ENCODE data around the gene KIRREL1. TPM values are rescaled to one million over a fixed set of nuclear protein-coding genes. Genes with fewer than 3 reads are reported as not detected.
A peak's percentile ranks its signal among the peaks of the same experiment; 100 is the strongest.

KIRREL1 gene
- total RNA-seq, 4 donors from 2014 or later = 8.8 to 19.6 (median 14.5) TPM

DNA sequence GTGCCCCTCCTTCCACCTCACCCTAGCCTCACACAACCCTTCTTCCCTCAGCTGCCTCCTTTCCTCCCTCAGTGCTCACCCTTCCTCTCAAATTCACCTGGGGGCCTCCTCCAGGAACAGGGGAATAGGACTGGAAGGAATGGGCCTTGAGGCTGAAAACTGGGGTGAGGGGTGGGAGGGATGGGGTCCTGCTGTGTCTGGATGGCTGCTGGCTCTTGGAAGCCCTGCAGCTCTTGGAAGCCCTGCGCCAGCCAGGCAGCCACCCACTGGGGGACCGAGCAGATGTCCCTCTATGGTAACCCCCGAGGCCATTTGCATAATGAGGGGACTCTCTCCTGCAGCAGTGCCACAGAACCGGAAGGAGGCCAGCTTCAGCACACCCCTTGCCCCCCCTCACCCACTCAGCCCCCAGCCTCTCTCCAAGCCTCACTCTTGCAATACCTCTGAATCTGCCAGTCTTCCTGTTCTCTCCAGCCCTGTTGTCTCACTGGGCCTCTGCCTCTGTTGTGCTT, 85.2 kb downstream of the KIRREL1 start:
- intact Hi-C loops (cut with DNase I; ENCODE audit: low total_unique reads) = no loop called here
- no peak for DNase-seq (ENCODE audit: low spot score in 2 of 2)
- TF ChIP-seq, protein P1, sequence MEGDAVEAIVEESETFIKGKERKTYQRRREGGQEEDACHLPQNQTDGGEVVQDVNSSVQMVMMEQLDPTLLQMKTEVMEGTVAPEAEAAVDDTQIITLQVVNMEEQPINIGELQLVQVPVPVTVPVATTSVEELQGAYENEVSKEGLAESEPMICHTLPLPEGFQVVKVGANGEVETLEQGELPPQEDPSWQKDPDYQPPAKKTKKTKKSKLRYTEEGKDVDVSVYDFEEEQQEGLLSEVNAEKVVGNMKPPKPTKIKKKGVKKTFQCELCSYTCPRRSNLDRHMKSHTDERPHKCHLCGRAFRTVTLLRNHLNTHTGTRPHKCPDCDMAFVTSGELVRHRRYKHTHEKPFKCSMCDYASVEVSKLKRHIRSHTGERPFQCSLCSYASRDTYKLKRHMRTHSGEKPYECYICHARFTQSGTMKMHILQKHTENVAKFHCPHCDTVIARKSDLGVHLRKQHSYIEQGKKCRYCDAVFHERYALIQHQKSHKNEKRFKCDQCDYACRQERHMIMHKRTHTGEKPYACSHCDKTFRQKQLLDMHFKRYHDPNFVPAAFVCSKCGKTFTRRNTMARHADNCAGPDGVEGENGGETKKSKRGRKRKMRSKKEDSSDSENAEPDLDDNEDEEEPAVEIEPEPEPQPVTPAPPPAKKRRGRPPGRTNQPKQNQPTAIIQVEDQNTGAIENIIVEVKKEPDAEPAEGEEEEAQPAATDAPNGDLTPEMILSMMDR (IDR thresholded peaks at IDR 0.05) = no peak
- TF ChIP-seq POLR2A (IDR thresholded peaks at IDR 0.05) = no peak
- no peak overlapping the region for H3K4me3 ChIP-seq (ENCODE audit: low read depth, poor library complexity, severe bottlenecking)
- WGBS, 2 donors = 47 to 62% methylated on average over 4 of the region's 4 CpGs

DNA sequence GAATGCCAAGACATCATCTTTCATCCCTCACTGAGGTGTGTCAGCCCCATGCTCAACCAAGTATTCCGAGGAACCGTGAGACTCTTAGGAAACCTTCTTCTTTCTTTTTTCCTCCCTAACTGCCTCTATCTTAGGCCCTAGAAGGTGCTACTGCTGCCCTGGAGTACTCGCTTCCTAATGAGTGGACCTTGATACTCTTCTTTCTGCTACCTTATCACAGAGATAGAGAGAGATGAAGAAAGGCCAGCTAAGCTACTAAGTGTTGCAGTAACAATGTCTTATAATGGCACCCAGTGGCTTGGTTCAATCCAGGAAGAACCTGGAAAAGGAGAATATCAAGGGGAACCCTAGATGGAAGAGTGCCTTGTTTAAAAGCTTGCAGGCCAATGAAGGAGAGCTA, 86.6 kb downstream of the KIRREL1 start:
- intact Hi-C loops (cut with DNase I; ENCODE audit: low total_unique reads) = no loop called here
- 95 to 97% methylated on average over 3 of the region's 3 CpGs for WGBS, 2 donors

DNA sequence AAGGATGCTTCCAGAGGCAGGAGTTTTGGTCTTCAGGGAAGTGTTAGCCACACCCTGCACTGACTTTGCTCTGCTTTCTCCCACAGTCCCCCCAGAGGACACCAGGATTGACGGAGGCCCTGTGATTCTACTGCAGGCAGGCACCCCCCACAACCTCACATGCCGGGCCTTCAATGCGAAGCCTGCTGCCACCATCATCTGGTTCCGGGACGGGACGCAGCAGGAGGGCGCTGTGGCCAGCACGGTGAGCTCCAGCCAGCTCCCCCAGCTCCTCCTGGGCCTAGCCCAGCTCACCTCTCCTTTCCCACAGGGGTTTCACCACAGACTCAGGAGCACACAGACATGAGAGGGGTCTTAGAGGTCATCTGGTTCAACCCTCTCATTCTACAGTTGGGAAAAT, 90.9 kb downstream of the KIRREL1 start:
- no peak for DNase-seq (ENCODE audit: low spot score in 2 of 2)
- WGBS, 2 donors = 80 to 93% methylated on average over 8 of the region's 8 CpGs

More for the DNA sequence above, 86.6 kb downstream of the KIRREL1 start:
- no peak overlapping the region for H3K4me3 ChIP-seq (ENCODE audit: low read depth, poor library complexity, severe bottlenecking)
- no peak for DNase-seq (ENCODE audit: low spot score in 2 of 2)
- TF ChIP-seq, protein P1 (IDR thresholded peaks at IDR 0.05) = no peak
- no peak for TF ChIP-seq POLR2A (IDR thresholded peaks at IDR 0.05)

DNA sequence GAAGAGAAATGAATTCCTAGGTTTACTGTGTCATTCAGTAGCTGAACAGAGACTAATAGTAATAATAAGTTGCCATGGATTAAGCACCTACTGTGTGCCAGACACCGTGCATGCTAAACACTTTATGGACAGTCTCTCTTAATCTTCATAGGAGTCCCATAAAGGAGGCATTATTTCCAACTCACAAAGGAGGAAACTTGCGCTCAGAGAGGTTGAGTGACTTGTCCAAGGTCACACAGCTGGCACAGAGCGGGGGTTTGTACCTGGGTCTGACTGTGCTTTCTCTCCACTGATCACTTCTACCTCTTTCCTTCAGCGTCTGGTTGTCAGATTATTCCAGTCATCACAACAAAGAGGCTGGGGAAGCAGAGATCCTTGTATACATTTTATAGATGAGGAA, 91.3 kb downstream of the KIRREL1 start:
- TF ChIP-seq, protein P1 (IDR thresholded peaks at IDR 0.05) = no peak
- no peak for TF ChIP-seq POLR2A (IDR thresholded peaks at IDR 0.05)
- no peak for DNase-seq (ENCODE audit: low spot score in 2 of 2)
- no peak overlapping the region for H3K4me3 ChIP-seq (ENCODE audit: low read depth, poor library complexity, severe bottlenecking)
- intact Hi-C loops (cut with DNase I; ENCODE audit: low total_unique reads) = loop anchor here (5.0 kb wide), 1 partner anchor 92 kb away; the partner anchor contains the start of gene KIRREL1
- 92 to 97% methylated on average over 4 of the region's 4 CpGs for WGBS, 2 donors

More for the DNA sequence above, 90.9 kb downstream of the KIRREL1 start:
- no peak for TF ChIP-seq POLR2A (IDR thresholded peaks at IDR 0.05)
- TF ChIP-seq, protein P1 (IDR thresholded peaks at IDR 0.05) = no peak
- intact Hi-C loops (cut with DNase I; ENCODE audit: low total_unique reads) = no loop called here
- no peak overlapping the region for H3K4me3 ChIP-seq (ENCODE audit: low read depth, poor library complexity, severe bottlenecking)

DNA sequence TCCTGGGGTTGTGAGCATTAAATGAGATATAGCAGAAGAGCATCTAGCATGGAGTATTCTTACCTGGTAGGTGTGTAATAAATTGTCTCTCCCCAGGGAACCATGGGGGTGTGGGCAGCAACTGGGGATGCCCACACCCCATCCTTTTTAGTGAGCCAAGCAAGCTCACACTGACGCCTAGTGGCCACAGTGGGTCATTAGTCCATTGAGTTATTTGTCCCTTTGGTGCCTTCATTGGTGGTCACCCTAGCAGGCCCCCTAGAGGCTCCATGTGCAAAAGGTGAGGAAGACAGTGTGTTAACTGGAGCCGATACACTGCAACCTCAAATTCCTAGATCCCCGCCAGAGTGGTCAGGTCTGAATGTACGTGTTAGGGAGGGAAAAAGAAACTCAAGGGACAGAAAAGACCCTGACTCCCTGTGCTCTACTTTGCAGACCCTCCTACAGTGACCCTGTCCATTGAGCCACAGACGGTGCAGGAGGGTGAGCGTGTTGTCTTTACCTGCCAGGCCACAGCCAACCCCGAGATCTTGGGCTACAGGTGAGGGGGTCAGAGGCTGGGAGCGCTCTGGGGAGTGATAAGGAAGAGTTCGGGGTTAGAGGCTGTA, 94.0 kb downstream of the KIRREL1 start:
- 70 to 73% methylated on average over 9 of the region's 9 CpGs for WGBS, 2 donors
- TF ChIP-seq POLR2A (IDR thresholded peaks at IDR 0.05) = no peak
- TF ChIP-seq, protein P1 (IDR thresholded peaks at IDR 0.05) = no peak
- no peak overlapping the region for H3K4me3 ChIP-seq (ENCODE audit: low read depth, poor library complexity, severe bottlenecking)
- DNase-seq (ENCODE audit: low spot score in 2 of 2) = peak in 1 of 2 donors; percentile 33
- intact Hi-C loops (cut with DNase I; ENCODE audit: low total_unique reads) = loop anchor here (5.0 kb wide), 1 partner anchor 95 kb away; the partner anchor contains the start of gene KIRREL1

Measured in lower leg skin (tissue), 4 donors.